AG09319 (cell line): ENCODE data around the gene COPZ2.
"Not testable (repeated sequence)": the region's sequence is repeated elsewhere in the genome, so short reads cannot be mapped to it uniquely, and the experiment has no call there.

ENCODE experiments used
- DNase-seq: peaks from one replicate; pipeline ENCODE4 v3.0.0-alpha.2; 2010; ENCODE audit warnings: low read depth; ENCODE audit errors: extremely low read depth
- TF ChIP-seq, protein P1 (sequence below): IDR thresholded peaks from 2 replicates; pipeline ENCODE4 v1.5.1; 2011; ENCODE audit warnings: low read depth, mild to moderate bottlenecking, inconsistent platforms, low read length, moderate library complexity

COPZ2 gene

DNA sequence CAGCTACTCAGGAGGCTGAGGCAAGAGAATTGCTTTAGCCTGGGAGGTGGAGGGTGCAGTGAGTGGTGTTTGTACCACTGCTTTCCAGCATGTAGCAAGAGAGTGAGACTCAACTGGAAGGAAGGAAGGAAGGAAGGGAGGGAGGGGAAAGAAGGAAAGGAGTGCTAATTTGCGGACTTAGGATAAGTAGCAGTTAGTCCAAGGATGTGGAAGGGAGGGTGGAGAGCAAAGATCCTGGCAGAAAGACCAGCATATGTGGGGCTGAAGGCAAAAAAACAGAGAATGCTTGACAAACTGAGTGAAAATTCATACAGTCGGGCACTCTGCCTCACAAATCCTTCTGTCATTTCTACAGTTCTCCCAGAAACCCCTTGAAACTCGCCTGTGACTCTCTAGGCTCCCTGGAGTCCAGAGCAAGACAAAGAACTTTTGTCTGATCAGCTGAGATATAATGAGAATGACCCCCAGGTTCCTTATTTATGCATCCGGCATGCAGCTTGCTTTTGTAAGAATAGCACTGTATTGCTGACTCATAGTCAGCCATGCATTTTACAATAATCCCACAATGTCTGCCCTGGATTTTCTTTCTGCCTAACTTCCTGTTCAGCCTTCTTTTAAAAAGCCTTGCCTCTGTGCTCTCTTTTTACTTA is 35.2 kb downstream of the COPZ2 start:
- TF ChIP-seq, protein P1, sequence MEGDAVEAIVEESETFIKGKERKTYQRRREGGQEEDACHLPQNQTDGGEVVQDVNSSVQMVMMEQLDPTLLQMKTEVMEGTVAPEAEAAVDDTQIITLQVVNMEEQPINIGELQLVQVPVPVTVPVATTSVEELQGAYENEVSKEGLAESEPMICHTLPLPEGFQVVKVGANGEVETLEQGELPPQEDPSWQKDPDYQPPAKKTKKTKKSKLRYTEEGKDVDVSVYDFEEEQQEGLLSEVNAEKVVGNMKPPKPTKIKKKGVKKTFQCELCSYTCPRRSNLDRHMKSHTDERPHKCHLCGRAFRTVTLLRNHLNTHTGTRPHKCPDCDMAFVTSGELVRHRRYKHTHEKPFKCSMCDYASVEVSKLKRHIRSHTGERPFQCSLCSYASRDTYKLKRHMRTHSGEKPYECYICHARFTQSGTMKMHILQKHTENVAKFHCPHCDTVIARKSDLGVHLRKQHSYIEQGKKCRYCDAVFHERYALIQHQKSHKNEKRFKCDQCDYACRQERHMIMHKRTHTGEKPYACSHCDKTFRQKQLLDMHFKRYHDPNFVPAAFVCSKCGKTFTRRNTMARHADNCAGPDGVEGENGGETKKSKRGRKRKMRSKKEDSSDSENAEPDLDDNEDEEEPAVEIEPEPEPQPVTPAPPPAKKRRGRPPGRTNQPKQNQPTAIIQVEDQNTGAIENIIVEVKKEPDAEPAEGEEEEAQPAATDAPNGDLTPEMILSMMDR: no peak

DNA sequence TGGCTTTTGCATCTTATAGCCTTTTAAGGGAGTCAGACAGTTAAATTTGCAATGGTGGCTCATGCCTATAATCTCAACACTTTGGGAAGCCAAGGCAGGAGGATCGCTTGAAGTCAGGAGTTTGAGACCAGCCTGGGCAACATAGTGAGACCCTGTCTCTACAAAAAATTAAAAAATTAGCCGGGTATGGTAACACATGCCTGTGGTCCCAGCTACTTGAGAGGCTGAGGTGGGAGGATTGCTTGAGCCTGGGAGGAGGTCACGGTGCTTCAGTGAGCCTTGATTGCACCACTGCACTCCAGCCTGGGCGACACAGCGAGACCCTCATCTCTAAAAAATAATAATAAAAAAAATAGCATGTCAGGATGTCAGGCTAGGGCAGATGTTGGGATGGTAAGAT is 35.9 kb downstream of the COPZ2 start:
- not testable (repeated sequence) for DNase-seq

More for the DNA sequence above, 35.2 kb downstream of the COPZ2 start:
- peak; percentile 68 for DNase-seq

DNA sequence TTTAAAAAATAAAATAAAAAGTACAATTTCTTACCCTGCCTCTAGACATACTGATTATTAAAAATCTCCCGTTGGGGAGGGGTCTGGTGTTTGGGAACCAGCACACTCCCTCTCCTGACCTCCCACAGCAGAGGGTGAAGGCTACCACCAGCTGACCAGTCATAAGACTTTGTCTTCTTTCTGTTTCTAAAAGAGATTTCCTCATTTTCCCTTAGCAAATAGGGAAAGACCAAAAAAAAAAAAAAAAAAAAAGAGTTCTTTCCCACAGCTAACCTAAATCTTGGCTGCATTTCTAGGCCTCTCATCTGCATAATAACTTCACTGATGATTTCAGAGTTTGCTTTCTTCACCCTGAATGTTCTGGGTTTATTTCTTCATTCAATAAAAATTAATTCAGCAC is 36.4 kb downstream of the COPZ2 start:
- TF ChIP-seq, protein P1: no peak
- no peak for DNase-seq

DNA sequence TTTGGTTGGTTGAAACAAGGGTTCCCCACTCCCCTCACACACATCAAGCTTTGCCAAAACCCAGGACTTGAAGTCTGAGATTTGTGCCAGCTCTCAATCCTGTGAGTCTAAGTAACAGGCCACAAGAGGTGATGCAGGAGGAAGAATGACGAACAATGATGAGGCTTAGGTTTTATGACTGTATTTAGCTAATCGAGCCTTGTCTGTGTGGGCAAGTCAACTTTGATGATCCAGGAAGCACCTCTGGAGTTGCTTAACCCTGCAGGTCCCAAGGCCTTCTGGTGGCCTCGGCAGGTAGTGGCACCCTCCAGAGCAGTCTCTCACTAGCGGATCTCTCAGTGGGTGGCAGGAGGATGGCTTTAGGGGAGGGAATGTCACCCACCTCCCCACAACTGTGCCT is 38.0 kb downstream of the COPZ2 start:
- DNase-seq: no peak
- TF ChIP-seq, protein P1: no peak

DNA sequence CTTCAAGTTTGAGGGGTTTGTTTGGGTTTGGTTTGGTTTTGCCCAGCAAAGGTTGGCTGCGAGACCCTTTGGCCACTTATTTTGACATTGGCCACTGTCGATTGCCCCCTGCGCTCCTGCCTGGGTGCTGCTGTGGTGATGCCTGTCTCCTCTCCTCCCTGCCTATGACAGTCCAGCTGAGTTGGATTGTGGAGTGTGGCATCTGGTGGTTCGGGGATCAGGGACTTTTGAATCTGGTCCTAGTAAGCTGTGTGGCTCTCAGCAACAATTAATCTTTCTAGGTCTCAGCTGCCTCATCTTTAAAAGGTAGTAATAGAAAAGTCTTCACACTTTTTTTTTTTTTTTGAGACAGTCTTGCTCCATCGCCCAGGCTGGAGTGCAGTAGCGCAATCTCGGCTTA is 39.6 kb downstream of the COPZ2 start:
- no peak for DNase-seq
- TF ChIP-seq, protein P1: no peak

DNA sequence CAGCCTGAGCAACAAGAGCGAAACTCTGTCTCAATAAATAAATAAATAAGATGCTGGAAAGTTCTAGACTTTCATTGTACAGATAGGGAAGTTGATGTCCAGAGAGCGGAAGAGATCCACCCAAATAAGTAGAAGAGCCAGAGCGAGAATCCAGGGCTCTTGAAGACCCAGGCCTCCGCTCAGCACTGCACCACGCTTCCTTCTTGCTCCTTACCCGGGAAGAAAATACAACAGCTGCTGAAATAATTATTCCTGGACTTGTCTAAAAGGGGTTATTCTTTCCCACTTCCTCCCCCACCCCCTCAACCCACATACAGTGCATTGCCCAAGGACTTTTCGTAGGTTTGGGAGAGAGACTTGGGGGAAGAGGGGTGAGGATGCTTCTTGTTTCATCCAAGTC is 40.0 kb downstream of the COPZ2 start:
- no peak for DNase-seq

DNA sequence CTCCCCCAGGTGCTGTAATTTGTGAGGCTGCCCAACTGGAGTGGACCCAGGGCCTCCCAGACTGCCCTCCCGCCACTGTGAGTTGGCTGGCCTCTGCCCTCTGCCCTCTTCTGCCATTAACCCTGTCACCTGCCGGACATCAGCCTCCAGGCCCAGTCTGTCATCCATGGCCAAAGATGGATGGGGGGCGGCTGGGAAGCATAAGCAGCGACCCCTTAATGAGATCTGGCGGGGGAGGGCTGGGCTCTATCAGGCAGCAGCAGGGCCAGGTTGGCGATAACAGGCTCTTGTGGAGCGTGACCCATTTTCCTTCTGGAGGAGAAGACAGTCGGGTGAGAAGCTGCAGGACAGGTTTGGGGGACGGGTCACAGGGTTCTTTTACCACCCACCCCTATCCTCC is 41.4 kb downstream of the COPZ2 start:
- DNase-seq: no peak
- TF ChIP-seq, protein P1: no peak

More for the DNA sequence above, 40.0 kb downstream of the COPZ2 start:
- TF ChIP-seq, protein P1: no peak

DNA sequence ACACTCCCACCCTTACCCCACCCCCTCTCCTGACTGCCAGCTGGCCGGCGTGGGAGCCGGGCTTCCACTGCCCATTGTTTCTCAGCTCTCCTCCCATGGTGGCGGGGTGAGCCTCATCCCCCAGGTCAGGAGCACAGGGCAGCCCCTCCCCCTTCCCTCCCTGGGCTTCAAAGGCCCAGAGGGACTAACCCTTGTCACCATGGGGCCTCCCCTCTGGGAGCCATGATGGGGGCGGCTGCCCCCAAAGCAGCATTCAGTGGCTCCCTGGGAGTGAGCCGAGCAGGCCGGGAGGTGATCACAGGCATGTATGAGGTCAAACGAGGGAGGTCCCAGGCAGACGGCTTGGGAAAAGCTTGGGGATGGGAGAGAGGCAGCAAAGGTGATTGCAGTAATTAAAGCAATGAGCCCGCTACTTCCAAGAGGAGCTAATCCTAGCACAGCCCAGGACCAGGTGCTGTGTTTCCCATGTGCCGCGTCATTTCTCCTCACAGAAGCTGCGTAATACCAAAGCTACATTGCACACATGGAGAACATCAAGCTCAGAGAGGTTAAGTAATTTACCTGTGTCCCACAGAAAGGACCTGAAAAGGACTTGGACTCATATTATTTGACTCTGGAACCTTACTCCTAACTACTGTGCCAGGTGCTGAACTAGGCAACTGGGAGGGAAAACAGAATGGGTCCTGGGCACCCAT is 42.2 kb downstream of the COPZ2 start:
- no peak for DNase-seq
- TF ChIP-seq, protein P1: no peak
